BLaER1 (cell line): ENCODE data around the gene VSIR.
A peak's percentile ranks its signal among the peaks of the same experiment; 100 is the strongest.

Source experiments
- H3K27ac ChIP-seq: shearing (Covaris generic); formaldehyde crosslinking; 2 replicates; pipeline ENCODE4 v1.8.1; 2022
- H3K27me3 ChIP-seq: shearing (Covaris generic); formaldehyde crosslinking; 2 replicates; pipeline ENCODE4 v1.8.1; 2022
- H3K36me3 ChIP-seq: shearing (Covaris generic); formaldehyde crosslinking; 2 replicates; pipeline ENCODE4 v1.8.1; 2022
- H3K4me1 ChIP-seq: shearing (Covaris generic); formaldehyde crosslinking; 2 replicates; pipeline ENCODE4 v1.8.1; 2022
- H3K4me2 ChIP-seq: shearing (Covaris generic); formaldehyde crosslinking; 2 replicates; pipeline ENCODE4 v1.8.1; 2022
- H3K4me3 ChIP-seq: shearing (Covaris generic); formaldehyde crosslinking; 2 replicates; pipeline ENCODE4 v1.8.1; 2022
- H3K9ac ChIP-seq: shearing (Covaris generic); formaldehyde crosslinking; 2 replicates; pipeline ENCODE4 v1.8.1; 2022
- H3K9me3 ChIP-seq: shearing (Covaris generic); formaldehyde crosslinking; 2 replicates; pipeline ENCODE4 v1.8.1; 2022
- H4K20me1 ChIP-seq: shearing (Covaris generic); formaldehyde crosslinking; 2 replicates; pipeline ENCODE4 v1.8.1; 2022
- Cebpa-rat ChIP-seq: shearing (Covaris generic); IDR thresholded peaks from 2 replicates; pipeline ENCODE4 v1.8.1; 2022

VSIR gene

DNA sequence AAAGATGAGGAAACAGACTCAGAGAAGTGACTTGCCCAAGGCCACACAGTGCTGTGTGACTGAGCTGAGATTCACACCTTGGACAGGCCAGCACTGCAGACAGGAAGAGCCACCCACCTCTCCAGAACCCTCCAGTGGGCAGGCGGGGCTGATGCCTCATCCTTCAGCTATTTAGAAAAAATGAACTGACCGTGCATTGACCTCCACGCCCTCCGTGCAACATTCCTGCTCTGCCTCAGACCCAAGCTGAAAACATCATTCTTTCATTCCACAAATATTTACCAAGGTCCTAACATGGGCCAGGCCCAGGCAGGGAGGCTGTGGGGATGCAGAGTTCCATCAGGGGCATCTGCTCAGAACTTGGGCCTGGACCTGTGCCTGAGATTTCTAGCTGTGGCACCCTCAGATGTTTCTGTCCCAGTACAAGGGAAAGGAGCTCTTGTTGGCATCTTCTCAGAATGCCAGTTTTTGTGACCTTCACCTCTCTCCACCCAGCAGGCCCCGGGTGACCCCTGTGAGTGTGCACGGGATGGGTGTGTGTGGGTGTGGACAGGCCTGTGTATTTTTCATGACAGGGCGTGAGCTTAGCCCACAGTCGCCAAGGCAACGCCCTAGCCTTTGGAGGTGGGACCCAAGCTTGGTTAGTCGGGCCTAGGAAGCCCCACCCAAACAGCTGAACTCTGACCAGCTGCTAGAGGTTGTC, 6.5 kb downstream of the VSIR start:
- no peaks in the 10 kb centered on the region for H3K36me3 ChIP-seq
- no peak for TF ChIP-seq Cebpa-rat
- H3K9me3 ChIP-seq: no peaks in the 10 kb centered on the region
- H3K4me1 ChIP-seq: peaks cover 62% of the 10 kb centered on the region
- 0 out of 2 replicates have a peak overlapping the region, but pooled peaks have one; percentile 41 for H3K27ac ChIP-seq
- no peak overlapping the region for H3K9ac ChIP-seq
- H3K27me3 ChIP-seq: no peaks in the 10 kb centered on the region
- peak overlapping the region; percentile 32; the same call in 1 of the 2 replicates for H3K4me2 ChIP-seq
- no peaks in the 10 kb centered on the region for H4K20me1 ChIP-seq
- no peak overlapping the region for H3K4me3 ChIP-seq

DNA sequence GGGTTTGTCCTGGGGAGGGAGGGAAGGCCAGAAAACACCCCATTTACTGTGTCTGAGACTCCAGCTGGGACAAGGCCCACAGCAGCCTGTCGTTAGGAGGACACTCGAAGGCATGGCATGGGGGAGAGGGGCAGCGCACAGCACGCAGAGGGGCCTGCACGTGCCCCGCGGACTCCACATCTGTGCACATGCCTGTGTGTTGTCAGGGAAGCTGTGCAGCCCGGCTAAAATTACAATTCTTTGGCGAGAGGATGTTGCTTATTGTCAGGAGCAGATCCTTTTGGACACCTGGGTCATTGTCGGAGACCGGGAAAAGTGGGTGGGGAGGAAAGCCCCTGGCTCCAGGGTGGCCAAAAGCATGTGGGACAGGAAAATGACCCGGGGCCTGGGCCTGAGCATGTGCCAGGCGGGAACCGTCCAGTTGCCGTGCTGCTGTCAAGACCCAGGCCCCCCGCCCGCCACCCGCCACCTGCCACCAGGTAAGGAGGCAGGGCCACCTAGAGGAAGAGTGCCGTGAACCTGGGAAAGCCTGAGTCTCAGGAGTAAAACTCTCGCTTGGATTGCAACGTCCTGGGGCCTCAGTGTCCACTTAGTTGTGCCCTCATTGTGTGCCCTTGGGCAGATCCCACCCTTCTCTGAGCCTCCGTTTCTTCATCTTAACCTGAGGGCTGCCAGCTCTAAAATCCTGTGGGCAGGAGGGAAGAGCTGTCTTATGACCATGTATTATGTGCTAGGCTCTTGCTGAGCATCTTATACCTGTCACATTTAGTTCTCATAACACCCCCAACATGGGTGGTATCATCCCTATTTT, 7.2 kb downstream of the VSIR start:
- Histone ChIP-seq H3K36me3 (no peaks in the 10 kb centered on the region), H3K27me3 (no peaks in the 10 kb centered on the region), H3K4me3 (no peak overlapping the region), H3K4me1 (peaks cover 60% of the 10 kb centered on the region), H4K20me1 (no peaks in the 10 kb centered on the region), H3K9ac (peak overlapping the region; percentile 8; the same call in 1 of the 2 replicates), H3K4me2 (peak overlapping the region; percentile 55), H3K9me3 (no peaks in the 10 kb centered on the region), H3K27ac (no peak overlapping the region)
- TF ChIP-seq Cebpa-rat: no peak

DNA sequence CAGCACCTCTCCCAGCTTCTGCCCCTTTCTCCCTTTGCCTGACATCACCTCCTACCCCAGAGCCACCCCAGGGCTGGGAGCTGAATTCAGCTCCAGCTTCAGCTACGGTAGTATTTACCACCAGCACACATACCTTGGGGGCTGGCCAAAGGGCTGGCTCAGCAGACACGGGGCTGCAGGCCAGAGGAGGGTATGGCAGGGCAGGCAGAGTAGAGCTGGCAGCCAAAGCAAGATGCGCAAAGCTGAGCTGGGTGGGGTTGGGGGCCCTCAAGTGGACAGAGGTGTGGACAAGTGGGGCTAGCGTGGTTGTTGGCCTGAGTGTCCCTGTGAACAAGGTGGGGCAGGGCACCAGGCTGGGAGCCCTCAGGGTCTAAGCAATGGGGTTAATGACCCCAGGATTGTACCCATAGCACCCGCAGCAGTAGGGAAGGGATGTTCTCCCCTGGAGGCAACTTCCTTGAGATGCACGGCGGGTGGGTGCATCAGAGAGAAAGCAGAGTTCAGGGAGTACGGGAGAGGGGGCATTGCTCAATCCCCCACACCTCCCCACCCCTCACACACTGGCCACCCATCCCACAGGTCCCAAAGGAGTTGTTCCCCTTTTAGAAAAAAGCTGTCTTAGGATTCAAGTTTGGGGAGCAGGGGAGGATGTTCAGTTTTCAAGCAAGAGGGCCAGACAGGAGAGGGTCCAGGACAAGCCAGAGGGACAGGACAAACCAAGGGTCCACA, 8.0 kb downstream of the VSIR start:
- H3K4me1 ChIP-seq: peaks cover 55% of the 10 kb centered on the region
- TF ChIP-seq Cebpa-rat: 0 out of 2 replicates have a peak, but pooled peaks have one; percentile 25
- H3K27me3 ChIP-seq: no peaks in the 10 kb centered on the region
- no peaks in the 10 kb centered on the region for H4K20me1 ChIP-seq
- no peaks in the 10 kb centered on the region for H3K36me3 ChIP-seq
- H3K27ac ChIP-seq: peak overlapping the region; percentile 18; the same call in 1 of the 2 replicates
- H3K4me3 ChIP-seq: no peak overlapping the region
- peak overlapping the region; percentile 8; the same call in 1 of the 2 replicates for H3K9ac ChIP-seq
- no peaks in the 10 kb centered on the region for H3K9me3 ChIP-seq
- peak overlapping the region; percentile 55 for H3K4me2 ChIP-seq

DNA sequence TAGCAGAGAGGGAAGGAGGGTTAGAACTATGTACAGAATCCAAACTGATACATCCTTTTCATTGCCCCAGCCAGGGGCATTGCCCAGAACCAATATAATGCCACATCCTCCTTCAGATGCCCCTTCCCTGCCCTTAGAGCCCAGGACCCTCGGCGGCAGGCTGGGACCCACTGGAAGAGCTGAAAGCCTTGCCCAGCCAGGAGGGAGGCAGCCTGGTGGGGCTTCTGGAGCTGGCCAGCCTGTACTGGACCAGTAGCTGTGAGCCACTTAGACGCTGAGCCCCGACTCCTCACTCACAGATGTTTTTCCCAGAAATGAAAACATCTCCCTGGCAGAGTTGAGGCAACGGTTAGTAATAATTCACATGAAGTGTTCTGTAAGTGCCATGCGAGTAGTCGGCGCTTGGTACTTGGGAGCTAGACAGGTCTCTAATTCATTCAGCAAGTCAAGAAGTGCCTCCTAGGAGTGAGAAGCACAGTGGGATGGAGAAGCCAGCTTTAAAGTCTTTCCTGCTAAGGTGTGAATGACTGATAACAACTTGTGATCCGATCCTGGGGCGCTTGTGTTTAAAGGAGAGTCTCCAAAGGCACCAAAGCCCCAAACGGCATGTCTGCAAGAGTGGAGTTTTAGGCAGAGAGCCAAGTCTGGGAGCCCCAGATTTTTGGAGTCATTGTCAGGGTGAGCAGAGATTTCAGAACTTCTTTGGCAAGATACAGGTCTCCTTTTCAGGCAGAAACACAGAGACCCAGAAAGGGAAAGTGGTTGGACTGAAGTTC, 9.8 kb downstream of the VSIR start:
- Histone ChIP-seq H3K27ac (no peak overlapping the region), H3K4me1 (peaks cover 37% of the 10 kb centered on the region), H3K9ac (no peak overlapping the region), H3K36me3 (no peaks in the 10 kb centered on the region), H3K27me3 (no peaks in the 10 kb centered on the region), H4K20me1 (no peaks in the 10 kb centered on the region), H3K4me3 (no peak overlapping the region), H3K4me2 (no peak overlapping the region), H3K9me3 (no peaks in the 10 kb centered on the region)
- TF ChIP-seq Cebpa-rat: no peak

DNA sequence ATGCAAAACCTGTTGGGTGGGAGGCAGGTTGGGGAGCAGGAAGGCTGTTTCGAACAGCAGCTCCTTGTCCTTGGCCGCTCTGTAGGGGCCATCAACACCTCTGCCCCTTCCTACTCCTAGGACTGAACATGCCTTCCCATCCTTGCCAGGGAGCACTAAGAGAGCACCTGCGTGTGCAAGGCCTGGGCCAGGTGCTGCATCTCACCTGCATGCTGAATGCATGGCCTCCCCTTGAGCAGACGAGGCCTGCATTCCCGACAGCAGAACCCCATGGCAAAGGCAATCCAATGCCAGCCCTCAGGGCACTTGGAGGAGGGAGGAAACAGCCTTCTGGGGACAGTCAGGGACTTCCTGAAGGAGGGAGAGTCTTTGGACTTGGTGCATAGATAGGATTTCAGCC, 11.0 kb downstream of the VSIR start:
- Histone ChIP-seq H3K27me3 (no peaks in the 10 kb centered on the region), H3K27ac (no peak overlapping the region), H3K4me3 (no peak overlapping the region), H3K36me3 (no peaks in the 10 kb centered on the region), H3K4me2 (no peak overlapping the region), H4K20me1 (no peaks in the 10 kb centered on the region), H3K4me1 (peaks cover 36% of the 10 kb centered on the region), H3K9me3 (no peaks in the 10 kb centered on the region), H3K9ac (no peak overlapping the region)
- no peak for TF ChIP-seq Cebpa-rat

DNA sequence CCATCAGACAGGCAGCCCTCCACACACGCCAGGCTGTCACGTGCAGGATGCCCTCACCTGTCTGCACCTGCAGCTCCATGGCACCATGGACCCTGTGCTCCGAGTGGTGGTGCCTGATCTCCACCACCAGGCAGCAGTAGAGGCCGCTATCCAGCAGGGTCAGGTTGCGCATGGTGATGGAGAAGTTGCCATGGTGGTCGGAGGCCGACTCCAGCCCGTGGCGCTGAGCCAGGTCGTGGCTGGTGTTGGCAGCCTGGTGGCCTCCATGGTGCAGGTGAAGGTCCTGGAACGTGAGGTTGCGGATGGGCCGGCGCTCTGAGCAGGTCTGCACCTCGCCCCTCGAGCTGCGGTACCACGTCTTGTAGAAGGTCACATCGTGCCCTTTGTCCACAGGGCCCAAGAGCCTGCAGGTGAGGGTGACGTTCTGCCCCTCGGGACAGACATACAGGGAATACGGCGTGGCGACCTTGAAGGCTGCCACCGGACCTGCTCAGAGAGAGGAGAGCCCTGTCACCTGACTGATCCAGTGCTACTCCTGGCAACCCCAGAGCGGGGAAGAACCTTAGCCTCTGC, 11.7 kb downstream of the VSIR start:
- no peak for TF ChIP-seq Cebpa-rat
- H3K4me1 ChIP-seq: peaks cover 36% of the 10 kb centered on the region
- H3K27ac ChIP-seq: no peak overlapping the region
- no peak overlapping the region for H3K4me2 ChIP-seq
- H3K36me3 ChIP-seq: no peaks in the 10 kb centered on the region
- H3K4me3 ChIP-seq: no peak overlapping the region
- H3K27me3 ChIP-seq: no peaks in the 10 kb centered on the region
- no peaks in the 10 kb centered on the region for H3K9me3 ChIP-seq
- H3K9ac ChIP-seq: no peak overlapping the region
- H4K20me1 ChIP-seq: no peaks in the 10 kb centered on the region

DNA sequence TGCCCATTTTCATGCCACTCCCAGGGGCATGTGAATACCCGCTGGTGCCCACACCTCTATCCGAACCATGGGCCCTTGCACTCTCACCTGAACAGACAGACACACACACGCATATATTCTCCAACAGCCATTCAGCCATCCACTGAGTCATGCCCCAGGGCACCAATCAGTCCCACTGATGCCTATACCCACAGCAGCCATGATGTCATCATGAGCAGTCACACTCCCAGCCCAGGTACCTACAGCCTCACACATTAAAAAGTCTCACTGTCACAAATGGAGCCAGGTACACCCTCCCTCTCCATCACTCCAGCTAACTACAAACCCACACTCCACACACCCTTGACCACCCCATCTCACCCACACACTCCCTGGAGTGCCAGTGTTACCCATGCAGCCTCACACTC, 12.2 kb downstream of the VSIR start:
- H3K27me3 ChIP-seq: no peaks in the 10 kb centered on the region
- H3K36me3 ChIP-seq: no peaks in the 10 kb centered on the region
- H3K9me3 ChIP-seq: no peaks in the 10 kb centered on the region
- H3K4me1 ChIP-seq: peaks cover 39% of the 10 kb centered on the region
- TF ChIP-seq Cebpa-rat: no peak
- no peak overlapping the region for H3K9ac ChIP-seq
- no peak overlapping the region for H3K4me3 ChIP-seq
- no peak overlapping the region for H3K4me2 ChIP-seq
- no peak overlapping the region for H3K27ac ChIP-seq
- H4K20me1 ChIP-seq: no peaks in the 10 kb centered on the region

DNA sequence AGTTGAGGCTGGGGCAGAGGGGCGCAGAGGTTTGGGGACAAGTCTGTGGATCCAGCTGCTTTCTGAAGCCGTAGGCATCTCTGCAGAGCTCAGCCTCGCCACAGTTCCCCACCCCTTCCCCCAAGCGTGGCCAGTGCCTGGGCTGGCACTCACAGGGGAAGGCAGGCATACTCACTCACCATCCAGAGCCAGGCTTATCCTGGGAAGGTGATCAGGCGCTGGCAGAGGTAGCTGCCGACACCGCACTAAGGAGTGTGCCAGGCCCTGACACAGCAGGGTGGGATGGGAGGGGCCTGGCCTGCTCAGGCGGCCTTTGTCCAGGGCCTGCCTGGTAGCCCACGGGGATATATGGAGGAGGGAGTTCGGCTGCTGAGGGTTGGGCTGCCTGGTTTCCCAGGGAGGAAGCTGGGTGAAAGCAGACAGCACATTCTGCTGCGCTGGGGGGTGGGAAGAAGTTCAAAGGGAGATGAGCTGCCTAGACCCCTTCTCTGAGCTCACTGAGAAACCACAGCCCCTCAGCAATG, 15.9 kb downstream of the VSIR start:
- Histone ChIP-seq H3K27ac (no peak overlapping the region), H3K27me3 (peaks cover 3% of the 10 kb centered on the region; the same call in 1 of the 2 replicates), H3K4me3 (no peak overlapping the region), H3K36me3 (no peaks in the 10 kb centered on the region), H3K4me1 (peaks cover 55% of the 10 kb centered on the region), H3K9me3 (no peaks in the 10 kb centered on the region), H3K9ac (no peak overlapping the region), H3K4me2 (peak overlapping the region; percentile 60), H4K20me1 (no peaks in the 10 kb centered on the region)
- TF ChIP-seq Cebpa-rat: no peak
